HT-29 (cell line): ENCODE data around the gene PRKCA. TPM values are rescaled to one million over a fixed set of nuclear protein-coding genes. Genes with fewer than 3 reads are reported as not detected.
"Not testable (repeated sequence)": the region's sequence is repeated elsewhere in the genome, so short reads cannot be mapped to it uniquely, and the experiment has no call there.

Source experiments
- DNase-seq: peaks from one replicate; pipeline ENCODE4 v3.0.0-alpha.2; 2015; ENCODE audit warnings: low spot score
- total RNA-seq: library from RNA; depleted of rRNA; stranded (reverse); fragments of >200 nt; shearing (Covaris generic); gene quantifications from 2 replicates; pipeline ENCODE4 v1.2.3, GENCODE V29; 2014

Gene PRKCA
- total RNA-seq, 1 experiment from 2014 or later, result 7.1 TPM

DNA sequence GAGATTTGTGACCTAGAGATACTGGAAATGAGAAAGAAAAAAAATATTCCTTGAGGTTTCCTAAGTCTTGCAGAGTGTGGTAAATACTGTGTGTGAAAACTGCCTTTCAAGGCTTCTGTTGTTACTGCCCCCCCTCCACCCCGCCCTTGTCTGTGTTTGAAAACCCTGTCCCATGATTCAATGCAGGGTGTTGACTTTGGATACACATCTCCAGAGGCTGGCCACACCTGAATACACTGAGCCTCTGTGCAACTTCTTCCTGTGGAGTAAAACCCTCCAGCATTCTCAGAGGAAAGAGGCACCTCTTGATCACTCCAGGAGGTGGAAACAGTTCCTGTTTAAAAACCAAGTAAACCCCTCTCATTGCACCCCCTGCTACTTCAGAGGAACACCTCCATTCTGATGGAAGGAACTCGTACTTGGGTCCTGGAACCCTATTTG is 409.5 kb downstream of the PRKCA start:
- DNase-seq, result peak; percentile 71

DNA sequence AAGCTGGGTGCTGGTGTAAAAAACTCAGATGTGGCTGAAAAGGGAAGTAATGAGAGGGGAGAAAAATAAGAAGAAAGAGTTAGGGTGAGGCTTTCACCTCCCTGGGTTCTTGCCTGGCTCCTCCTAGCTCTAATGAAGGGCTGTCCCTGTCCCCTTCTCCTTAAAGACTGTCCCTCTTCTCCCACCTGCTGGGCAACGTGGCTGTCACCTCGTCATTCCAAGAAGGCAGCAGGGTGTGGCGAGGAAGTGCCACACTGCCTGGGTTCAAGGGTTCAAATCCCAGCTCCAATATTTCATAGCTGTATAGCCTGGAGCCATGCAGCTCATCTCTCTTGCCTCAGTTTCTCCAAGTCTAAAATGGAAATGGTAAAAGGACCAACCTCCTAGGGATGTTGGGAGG is 410.0 kb downstream of the PRKCA start:
- DNase-seq, result no peak

DNA sequence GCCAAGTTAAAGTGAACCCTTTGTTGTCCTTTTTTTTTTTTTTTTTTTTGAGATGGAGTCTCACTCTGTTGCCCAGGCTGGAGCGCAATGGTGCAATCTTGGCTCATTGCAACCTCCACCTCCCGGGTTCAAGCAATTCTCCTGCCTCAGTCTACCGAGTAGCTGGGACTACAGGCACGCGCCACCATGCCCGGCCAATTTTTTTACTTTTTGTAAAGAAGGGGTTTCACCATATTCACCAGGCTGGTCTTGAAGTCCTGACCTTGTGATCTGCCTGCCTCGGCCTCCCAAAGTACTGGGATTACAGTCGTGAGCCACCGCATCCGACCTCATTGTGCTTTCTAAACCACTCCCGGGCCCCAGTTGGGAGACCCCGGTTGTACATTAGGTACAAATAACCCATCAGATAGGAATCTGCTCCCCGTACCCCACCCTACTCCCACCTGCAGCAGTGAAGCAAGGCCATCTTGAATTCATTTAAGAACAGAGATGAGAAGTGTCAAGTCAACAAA is 410.7 kb downstream of the PRKCA start:
- DNase-seq, result not testable (repeated sequence)

DNA sequence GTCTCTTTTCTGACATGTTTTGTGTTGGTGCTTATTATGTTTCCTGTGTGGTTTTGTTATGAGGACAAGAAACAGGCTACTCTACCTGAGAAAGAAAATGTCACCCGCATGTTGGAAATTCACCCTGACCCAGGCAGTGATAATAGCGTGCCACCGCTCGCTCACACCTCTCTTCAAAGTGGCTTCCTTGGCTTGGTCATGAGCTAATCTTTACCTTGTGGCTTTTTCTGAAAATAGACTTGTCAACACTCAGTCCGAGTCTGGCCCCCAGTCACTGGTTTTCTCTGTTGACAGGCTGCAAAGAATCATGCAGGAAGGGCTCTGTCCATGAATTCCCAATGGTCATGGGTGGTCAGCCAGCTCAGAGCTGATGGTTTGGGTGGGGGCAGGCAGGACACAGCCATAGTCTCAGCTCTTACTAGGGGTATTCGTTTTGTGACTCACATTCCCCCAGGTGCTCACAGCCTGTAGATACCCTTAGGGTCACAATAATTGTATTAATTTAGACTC is 411.2 kb downstream of the PRKCA start:
- no peak for DNase-seq

DNA sequence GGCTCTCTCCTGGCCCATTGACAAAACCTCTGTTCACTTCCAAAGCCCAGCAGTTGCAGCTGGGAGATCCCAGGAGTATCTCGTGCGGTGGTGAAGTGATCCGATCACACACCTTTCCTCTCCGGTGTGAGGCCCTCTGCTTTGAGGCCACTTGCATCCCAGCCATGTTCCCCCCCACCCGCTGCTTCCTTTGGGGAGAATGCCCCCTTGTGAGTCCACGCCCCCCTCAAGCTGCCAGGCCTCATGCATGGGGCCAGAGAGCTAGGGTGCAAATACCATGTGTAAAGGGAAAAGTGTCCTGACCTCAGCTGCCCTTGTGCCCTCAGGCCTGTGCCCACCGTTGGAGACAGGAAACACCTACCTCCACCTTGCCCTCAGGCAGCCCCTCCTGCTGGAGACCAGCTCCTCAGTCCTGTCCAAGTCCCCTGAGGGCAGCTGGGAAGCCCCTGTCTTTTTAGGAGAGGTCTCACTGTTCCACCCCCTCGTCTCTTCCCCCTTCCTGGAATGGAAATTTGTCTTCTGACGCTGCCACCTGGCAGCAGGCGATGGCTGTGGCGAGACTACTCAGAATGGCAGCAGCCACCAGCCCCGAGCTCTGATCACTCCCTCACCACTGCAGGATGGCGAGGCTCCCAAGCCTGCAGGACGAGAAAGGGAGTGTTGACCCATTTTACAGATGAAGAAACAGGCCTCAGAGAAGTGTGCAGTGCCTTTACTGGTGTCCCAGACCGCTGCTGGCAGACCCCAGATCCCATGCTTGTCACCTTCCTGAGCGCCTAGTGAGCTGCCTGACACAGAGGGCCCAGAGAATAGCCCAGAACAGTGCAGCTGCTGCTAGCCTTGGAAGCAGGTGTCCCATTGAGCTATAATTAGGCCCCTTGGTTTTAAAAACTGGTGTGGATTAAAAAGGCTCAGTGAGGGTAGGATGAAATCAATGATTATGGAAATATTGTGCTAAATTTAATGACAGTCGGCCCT is 411.9 kb downstream of the PRKCA start:
- no peak for DNase-seq

DNA sequence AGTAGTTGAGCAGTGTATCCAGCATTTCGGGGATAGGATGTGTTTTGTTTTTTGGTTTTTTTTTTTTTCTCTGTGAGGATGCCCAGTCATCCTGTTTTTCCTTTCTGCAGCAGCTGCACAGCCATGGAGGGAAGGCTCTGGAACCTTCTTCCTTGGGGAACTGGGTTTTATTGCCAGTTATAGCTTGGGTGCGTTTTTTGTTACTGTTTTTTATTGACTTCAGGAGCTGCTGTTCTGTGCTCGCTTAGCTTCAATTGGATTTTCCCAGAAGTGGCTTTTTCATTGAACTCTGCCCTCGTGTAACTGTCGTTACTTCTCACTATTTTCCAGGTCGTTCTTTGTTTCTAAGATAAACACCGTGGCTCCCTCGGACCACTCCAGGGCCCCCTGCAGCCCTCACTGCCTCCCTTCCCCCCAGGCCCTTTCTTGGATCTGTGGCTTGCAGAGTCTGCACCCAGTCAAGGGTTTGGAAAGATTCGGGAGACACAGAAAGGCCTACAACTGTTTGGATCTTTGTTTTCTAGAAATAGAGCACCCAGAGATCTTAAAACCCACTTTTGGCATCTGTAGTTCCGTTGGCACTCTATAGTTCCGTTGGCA is 412.8 kb downstream of the PRKCA start:
- DNase-seq, result no peak

DNA sequence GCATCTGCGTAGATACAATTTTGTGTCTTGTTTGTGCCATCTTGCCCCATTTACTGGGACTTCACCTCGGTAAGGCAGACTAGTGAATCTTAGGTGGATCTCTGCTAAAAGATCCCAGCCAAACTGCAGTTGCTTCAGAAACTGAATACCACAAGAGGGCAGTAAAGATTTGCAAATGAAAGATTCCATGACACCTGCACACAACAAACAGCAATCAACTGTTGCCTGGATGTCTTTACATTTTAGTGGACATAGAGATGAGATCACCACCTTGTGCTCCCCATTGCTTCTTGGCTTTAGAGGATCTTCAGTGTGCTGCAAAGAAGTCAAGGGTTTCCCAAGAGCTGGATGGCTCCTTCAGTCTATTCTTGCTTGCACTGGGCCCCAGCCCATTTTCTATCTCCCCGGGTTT is 413.3 kb downstream of the PRKCA start:
- peak; percentile 89 for DNase-seq

DNA sequence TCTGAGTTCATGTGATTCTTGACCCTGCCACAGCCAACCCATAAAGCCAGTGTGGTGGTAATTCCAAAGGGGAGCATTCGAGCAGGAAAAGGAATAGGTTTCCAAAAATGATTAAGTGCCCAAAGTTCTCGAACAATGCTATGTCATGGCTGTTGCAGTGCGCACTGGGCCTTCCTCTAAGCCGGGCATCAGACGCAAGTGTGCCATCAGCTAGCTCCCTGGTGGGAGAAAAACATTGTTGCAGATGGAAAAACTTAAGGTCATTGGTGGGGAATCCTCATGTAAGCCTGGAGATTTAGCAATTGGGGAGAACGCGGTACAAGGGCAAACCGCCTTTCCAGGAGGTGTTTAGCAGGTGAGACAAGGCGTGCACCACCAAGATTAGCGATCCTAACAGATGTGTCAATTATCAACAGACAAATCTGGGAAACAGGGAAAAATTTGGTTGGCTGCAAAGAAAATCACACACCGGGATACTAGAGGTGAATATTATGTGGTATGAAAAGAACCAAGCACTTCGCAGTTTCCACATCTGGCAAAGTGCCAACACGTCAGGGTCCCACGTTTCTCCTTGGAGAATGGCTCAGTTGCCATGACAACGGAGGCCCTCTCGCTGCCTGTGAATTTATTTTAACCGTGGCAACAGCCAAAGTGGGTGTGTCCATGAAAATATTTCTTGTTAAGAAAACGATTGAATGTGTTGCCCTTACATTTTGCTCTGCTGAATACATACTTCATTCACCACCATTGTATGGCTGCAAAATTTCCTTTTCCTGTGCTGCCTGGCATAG is 414.0 kb downstream of the PRKCA start:
- no peak for DNase-seq

DNA sequence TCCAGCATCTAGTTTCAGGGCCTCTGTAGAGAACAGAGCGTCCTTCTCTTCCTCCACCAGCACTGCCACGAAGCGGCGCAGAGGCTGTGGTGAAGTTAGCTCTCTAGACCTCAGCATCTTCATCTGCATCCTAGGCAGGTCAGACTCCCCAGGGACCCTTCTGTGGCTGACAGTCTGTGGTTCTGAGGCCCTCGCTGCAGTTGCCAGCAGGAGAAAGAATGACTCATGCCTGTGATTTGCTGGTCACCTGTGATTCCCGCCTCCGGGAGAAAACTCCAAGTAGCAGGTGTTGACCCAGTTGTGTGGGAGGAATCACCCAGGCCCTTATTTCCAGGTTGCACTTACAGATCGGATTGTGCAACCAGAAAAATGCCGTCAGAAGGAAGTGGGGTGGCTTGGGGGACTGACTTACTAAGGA is 415.2 kb downstream of the PRKCA start:
- DNase-seq, result peak; percentile 37

DNA sequence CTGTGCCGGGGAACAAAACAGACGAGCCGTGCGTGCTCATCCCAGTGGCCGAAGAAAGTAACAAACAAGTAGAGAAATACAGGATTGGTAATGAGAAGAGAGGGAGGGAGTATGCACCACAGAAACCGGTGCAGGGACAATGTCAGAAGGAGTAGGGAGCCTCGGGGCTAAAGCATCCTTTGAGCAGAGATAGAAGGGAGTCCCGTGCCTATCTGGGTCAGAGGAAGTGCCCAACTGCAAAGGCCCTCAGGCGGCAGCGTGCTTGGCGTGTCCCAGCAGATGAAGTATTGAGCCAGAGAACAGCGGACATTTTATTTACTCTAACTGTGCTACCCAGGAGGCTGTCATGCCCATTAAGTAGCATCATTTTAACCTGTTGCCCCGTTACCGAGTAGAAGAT is 417.6 kb downstream of the PRKCA start:
- DNase-seq, result no peak

DNA sequence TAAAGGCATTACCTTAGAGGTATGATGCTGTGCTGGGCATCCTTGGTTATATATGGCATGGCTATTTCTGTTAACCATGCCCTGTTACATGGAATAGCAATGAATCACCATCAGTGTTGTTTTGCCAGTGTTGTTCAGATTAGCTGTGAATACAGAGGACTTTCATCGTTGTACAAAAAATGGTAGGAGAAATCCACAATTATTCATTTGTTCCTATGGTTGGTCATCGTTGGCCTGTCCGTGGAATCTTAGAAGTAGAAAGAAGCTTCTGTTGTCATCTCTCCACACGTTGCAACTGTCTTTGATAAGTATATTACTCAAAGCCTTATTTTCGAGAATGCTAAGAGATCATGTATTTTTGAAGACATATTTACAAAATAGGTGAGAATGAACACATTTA is 418.2 kb downstream of the PRKCA start:
- DNase-seq, result no peak

DNA sequence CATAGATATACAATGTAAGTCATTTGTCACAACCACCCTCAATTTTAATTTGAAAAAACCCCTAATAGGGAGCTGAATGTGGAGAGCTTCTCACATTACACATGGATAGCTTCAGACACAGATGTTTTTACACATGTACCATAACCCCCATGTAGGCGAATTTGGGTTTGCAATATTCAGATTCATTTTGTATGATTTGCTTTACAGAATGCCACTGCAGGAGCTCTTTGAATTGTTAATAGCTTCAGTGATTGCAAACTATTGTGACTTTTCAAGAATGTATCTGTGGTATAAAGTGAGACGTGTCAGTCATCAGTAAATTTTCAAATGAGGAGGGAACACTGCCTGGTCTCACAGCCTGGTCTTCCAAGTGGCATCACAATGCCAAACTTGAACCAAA is 419.9 kb downstream of the PRKCA start:
- no peak for DNase-seq

DNA sequence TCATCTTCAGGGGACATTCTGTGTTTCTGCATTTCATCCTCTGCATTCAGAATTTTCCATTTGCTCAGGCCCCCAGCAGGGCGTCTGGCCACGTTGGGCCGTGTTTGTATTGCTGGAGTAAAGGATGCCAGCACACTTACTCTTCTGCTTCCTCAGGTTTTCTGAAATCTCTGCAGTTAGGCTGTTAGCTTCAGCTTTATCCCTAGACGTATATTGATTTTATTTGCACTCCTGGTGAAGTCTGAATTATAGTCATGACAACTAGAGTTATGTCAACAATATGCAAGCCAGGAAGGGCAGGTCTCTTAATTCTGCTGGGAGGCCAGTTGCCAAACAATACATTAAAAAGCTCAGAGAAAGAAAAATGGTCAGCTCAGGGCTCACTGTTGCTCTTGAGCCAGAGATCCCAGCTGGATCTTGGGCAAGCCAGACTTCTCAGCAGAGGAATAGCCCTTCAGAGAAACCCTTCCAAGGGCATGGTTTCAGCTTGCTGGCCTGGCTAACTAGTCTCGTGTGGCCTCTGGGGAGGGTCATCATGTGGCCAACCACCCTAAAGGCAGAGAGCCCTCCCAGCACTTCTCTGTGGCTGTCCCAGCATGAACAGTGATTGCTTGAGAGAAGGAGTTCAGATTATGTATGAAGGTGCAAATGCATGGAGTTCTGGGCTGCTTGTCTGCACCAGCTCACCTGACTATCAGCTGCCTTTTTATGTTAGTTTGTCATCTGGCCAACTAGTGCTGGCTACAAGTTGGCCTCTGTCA is 422.3 kb downstream of the PRKCA start:
- DNase-seq, result peak; percentile 55

DNA sequence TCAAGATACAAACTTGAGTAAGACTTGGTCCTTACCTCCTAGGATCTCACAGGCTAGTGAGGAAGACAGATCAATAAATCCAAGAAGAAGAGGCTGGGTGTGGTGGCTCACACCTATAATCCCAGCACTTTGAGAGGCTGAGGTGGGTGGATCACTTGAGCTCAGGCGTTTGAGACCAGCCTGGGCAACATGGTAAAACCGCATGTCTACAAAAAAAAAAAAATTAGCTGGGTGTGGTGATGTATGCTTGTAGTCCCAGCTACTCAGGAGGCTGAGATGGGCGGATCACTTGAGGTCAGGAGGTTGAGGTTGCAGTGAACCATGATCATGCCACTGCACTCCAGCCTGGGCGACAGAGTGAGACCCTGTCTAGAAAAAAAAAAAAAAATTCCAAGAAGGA is 423.0 kb downstream of the PRKCA start:
- DNase-seq, result not testable (repeated sequence)

DNA sequence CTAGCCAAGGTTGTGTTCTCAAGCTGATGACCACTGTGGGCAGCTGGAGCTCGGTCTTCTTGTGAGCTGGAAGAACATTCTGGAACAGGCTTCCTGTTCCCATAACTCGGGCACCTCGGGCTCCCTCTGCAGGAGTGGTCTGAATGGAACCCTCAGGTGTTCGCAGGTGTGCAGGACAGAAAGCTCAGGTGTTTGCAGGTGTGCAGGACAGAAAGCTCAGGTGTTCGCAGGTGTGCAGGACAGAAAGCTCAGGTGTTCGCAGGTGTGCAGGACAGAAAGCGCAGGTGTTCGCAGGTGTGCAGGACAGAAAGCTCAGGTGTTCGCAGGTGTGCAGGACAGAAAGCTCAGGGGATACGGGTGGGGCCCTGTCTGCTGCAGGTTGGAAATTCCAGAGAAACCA is 423.5 kb downstream of the PRKCA start:
- no peak for DNase-seq

DNA sequence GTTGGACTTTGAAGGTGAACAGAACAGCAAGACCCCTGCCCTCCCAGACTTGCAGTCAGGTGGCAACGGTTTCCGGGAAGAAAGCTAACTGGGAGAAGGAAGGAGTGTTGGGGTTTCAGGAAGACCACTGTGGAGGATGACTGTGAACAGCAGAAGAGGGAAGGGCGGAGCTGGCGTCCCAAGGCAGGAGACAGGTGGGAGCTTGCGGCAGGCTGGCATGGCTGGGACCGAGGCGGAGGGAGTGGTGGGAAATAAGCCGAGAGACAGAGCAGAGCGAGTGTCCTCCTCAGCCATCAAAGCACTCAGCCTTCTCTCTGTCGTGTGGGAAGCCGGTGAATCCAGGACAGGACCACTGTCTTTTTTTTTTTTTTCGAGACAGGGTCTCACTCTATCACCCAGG is 424.0 kb downstream of the PRKCA start:
- no peak for DNase-seq

DNA sequence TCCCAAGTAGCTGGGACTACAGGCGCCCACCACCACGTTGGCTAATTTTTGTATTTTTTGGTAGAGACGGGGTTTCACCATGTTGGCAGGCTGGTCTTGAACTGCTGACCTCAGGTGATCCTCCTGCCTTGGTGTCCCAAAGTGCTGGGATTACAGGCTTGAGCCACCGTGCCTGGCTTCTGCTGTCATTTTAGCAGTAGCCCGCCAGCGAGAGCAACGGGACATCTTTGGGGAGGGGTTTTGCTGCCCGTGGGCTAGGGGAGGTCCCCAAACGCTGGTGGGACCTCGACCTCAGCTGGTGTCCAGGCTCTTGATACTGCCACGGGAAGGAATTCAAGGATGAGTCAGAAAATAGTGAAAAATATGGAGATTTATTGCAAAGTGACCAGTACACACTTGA is 424.4 kb downstream of the PRKCA start:
- DNase-seq, result no peak

DNA sequence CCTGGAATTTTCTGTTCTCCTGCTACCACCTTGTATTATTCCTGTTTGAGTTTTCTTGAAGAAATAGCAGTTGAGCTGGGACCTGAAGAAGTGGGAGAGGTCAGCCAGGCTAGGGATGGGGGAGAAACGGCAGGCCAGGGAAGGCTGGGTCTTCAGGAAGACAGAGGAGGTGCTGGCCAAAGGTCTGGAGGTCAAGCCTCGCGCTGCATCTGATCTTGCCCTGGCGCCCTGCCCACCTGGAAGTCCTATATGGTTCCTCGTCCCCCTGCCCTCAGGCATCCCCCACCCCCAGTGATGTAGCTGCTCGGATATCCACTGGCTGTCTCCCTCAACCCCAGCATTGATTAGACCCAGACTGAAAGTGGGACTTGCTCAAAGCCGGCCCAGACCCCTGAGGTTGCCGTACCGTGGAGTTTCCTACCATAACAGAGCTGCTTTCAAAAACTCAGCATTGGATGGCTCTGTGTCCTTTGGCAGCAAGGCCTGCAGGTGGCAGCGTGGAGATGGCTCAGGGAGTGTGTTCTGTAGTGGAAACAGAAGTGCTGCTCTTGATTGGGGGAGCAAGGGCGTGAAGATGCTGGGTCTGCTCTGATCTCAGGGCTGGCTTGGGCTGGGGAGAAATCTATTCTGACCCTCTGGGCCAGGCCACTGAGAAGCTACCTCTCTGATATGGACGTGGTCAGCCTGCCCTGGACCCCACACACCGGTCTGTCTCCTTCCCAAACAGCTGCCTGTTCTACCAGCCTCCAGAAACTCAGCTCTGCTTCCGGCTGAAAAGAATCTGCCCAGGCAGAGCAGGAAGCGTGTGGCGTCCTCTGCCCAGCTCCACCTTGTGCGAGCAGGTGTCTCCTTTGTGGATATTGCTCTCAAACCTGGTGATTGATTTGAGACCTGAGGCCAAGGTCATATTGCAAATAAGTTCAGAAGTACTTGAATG is 425.5 kb downstream of the PRKCA start:
- peak; percentile 87 for DNase-seq

DNA sequence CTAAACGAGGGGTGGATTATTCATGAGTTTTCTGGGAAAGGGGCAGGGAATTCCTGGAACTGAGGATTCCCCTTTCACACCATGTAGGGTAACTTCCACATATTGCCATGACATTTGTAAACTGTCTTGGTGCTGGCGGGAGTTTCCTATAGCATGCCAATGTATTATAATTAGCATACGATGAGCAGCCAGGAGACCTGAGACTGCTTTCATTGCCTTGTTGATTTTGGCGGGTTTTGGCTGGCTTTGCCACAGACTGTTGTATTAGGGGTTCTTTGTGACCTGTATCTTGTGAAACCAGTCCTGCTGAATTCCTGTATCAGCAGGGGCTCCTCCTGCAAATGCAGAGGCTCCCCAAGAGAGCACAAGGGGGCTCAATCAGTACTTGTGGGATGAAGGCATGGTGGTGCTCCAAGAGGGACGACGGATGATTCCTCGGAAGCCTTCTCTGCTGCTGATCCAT is 428.1 kb downstream of the PRKCA start:
- DNase-seq, result peak; percentile 26

DNA sequence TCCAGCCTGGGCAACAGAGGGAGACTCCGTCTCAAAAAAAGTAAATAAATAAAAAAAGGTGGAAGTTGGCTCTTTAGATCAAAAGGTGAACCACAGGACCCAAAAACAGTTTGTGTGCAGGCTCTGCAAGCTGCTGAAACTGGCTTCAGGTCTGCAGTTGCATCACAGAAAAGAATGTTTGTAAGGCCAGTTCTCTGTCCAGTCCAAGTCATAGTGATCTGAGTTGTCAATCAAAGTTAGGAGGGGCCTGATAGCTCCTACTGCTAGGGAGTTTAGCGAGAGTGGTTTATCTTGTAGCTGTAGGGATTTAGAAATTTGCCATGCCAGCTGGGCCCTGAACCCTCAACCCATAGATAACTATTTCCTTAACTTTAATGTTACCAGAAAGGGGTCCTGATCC is 431.3 kb downstream of the PRKCA start:
- no peak for DNase-seq
